ENCODE results near the gene LIX1L.

LIX1L gene

GRCh38 chr1:145957443-145958319, at the start of gene LIX1L:
LIX1L (minus strand) TSS chr1:145958017; CDS start chr1:145957927, 90 bp downstream.
- DNase-seq = peak; percentile 100

- DNase-seq = no peak
Observed at GRCh38 chr1:146001709-146002108, 43.9 kb upstream of the LIX1L start.

- DNase-seq = no peak
Observed at GRCh38 chr1:145999321-146000024, 41.7 kb upstream of the LIX1L start.

GRCh38 chr1:145997718-145998023, 39.9 kb upstream of the LIX1L start:
- DNase-seq = peak; percentile 49

GRCh38 chr1:145997016-145997717, 39.4 kb upstream of the LIX1L start:
- DNase-seq = peak; percentile 63

GRCh38 chr1:145996433-145997015, 38.7 kb upstream of the LIX1L start, which contains the start of gene TXNIP:
TXNIP (minus strand) TSS chr1:145996579; CDS start chr1:145996266, 313 bp downstream.
- peak; percentile 99 for DNase-seq

- DNase-seq = peak; percentile 60
Observed at GRCh38 chr1:145995964-145996432, 38.2 kb upstream of the LIX1L start.

GRCh38 chr1:145995148-145995881, 37.5 kb upstream of the LIX1L start:
- DNase-seq = no peak

GRCh38 chr1:145994391-145995120, 36.7 kb upstream of the LIX1L start:
- no peak for DNase-seq

- DNase-seq = no peak
Observed at GRCh38 chr1:145993618-145994390, 36.0 kb upstream of the LIX1L start.

GRCh38 chr1:145992958-145993617, 35.3 kb upstream of the LIX1L start:
- no peak for DNase-seq

- DNase-seq = no peak
Observed at GRCh38 chr1:145992502-145992936, 34.7 kb upstream of the LIX1L start.

- DNase-seq = no peak
Observed at GRCh38 chr1:145991735-145992412, 34.1 kb upstream of the LIX1L start.

- no peak for DNase-seq
Observed at GRCh38 chr1:145990249-145990855, 32.5 kb upstream of the LIX1L start.

- no peak for DNase-seq
Observed at GRCh38 chr1:145988773-145989172, 31.0 kb upstream of the LIX1L start.

- DNase-seq = no peak
Observed at GRCh38 chr1:145987926-145988325, 30.1 kb upstream of the LIX1L start.

- no peak for DNase-seq
Observed at GRCh38 chr1:145986551-145986950, 28.7 kb upstream of the LIX1L start.

- peak; percentile 58 for DNase-seq
Observed at GRCh38 chr1:145985502-145986439, 28.0 kb upstream of the LIX1L start.
